PC-9 (cell line): ENCODE results near the gene ZACN. TPM values are rescaled to one million over a fixed set of nuclear protein-coding genes. Genes with fewer than 3 reads are reported as not detected.

Experiments
- BruUV-seq: library from RNA; stranded (reverse); fragments of 400-500 nt; replicated peaks from 2 replicates; lab custom pipeline; 2021; lab: Mats Ljungman, UMichigan
- CTCF ChIA-PET: fragments of 300-600 bp; sonication (Branson Sonifier 250); formaldehyde crosslinking; loops from one replicate; lab custom pipeline; 2022; ENCODE audit warnings: antibody characterized with exemption; lab: Charles Lee
- POLR2A ChIA-PET: fragments of 300-600 bp; sonication (Branson Sonifier 250); formaldehyde crosslinking; loops from one replicate; lab custom pipeline; 2022; ENCODE audit warnings: antibody characterized with exemption; ENCODE audit not compliant: unreplicated experiment; lab: Charles Lee
- DNase-seq, 2 experiments: peaks; one replicate each; pipeline versions ENCODE4 v3.0.0 to v3.0.0-alpha.2; 2015 to 2022; ENCODE audit warnings: mixed read lengths in 1 of 2
- H2AFZ ChIP-seq: fragments of 200-600 bp; sonication (generic); 2 replicates; pipeline ENCODE4 v1.8.1; 2017; ENCODE audit warnings: antibody characterized with exemption
- H3F3A ChIP-seq: fragments of 200-600 bp; sonication (generic); 2 replicates; pipeline ENCODE4 v1.8.1; 2017; ENCODE audit warnings: antibody characterized with exemption, mild to moderate bottlenecking, low read depth; ENCODE audit not compliant: insufficient read depth
- H3K27ac ChIP-seq: fragments of 200-600 bp; sonication (generic); 2 replicates; pipeline ENCODE4 v1.6.1; 2016; ENCODE audit warnings: mixed run types
- H3K27me3 ChIP-seq: fragments of 200-600 bp; sonication (generic); 2 replicates; pipeline ENCODE4 v1.6.1; 2016; ENCODE audit warnings: low read depth, mixed run types; ENCODE audit not compliant: insufficient read depth
- H3K36me3 ChIP-seq: fragments of 200-600 bp; sonication (generic); 2 replicates; pipeline ENCODE4 v1.6.1; 2016; ENCODE audit warnings: low read depth, mixed run types
- H3K4me1 ChIP-seq: fragments of 200-600 bp; sonication (generic); replicated peaks from 2 replicates; pipeline ENCODE4 v1.6.1; 2016; ENCODE audit warnings: mixed run types; ENCODE audit not compliant: insufficient read depth
- H3K4me2 ChIP-seq: fragments of 200-600 bp; sonication (generic); 2 replicates; pipeline ENCODE4 v1.6.1; 2017; ENCODE audit warnings: mixed run types
- H3K4me3 ChIP-seq: fragments of 200-600 bp; sonication (generic); 2 replicates; pipeline ENCODE4 v1.6.1; 2016; ENCODE audit warnings: mixed run types
- H3K79me2 ChIP-seq: fragments of 200-600 bp; sonication (generic); 2 replicates; pipeline ENCODE4 v1.6.1; 2017; ENCODE audit warnings: low read depth, mixed run types
- H3K9me2 ChIP-seq: fragments of 200-600 bp; sonication (generic); 2 replicates; pipeline ENCODE4 v1.8.1; 2017; ENCODE audit warnings: mild to moderate bottlenecking; ENCODE audit not compliant: insufficient read depth
- H3K9me3 ChIP-seq: fragments of 200-600 bp; sonication (generic); 2 replicates; pipeline ENCODE4 v1.8.1; 2016; ENCODE audit warnings: low read depth; ENCODE audit not compliant: insufficient read depth
- H4K20me1 ChIP-seq: fragments of 200-600 bp; sonication (generic); 2 replicates; pipeline ENCODE4 v1.8.1; 2017; ENCODE audit not compliant: insufficient read depth
- EZH2 ChIP-seq: fragments of 200-600 bp; sonication (generic); IDR thresholded peaks from 2 replicates; pipeline ENCODE4 v1.8.0; 2017; ENCODE audit warnings: antibody characterized with exemption, low read depth
- intact Hi-C: fragments of 100-400 bp; cut with micrococcal nuclease; formaldehyde crosslinking; loops from one replicate; pipeline ENCODE4 v1.10.0; 2022; ENCODE audit not compliant: unreplicated experiment
- total RNA-seq: library from RNA; stranded (reverse); gene quantifications from 2 replicates; pipeline ENCODE4 v1.2.3, GENCODE V29; 2021
- TF ChIP-seq, protein P1 (sequence below): fragments of 200-600 bp; sonication (generic); conservative IDR thresholded peaks from 2 replicates; pipeline ENCODE4 v1.6.1; 2017; ENCODE audit warnings: mixed run types, antibody characterized with exemption, mild to moderate bottlenecking, moderate library complexity

Gene ZACN
- total RNA-seq, 1 experiment from 2014 or later: not detected

DNA sequence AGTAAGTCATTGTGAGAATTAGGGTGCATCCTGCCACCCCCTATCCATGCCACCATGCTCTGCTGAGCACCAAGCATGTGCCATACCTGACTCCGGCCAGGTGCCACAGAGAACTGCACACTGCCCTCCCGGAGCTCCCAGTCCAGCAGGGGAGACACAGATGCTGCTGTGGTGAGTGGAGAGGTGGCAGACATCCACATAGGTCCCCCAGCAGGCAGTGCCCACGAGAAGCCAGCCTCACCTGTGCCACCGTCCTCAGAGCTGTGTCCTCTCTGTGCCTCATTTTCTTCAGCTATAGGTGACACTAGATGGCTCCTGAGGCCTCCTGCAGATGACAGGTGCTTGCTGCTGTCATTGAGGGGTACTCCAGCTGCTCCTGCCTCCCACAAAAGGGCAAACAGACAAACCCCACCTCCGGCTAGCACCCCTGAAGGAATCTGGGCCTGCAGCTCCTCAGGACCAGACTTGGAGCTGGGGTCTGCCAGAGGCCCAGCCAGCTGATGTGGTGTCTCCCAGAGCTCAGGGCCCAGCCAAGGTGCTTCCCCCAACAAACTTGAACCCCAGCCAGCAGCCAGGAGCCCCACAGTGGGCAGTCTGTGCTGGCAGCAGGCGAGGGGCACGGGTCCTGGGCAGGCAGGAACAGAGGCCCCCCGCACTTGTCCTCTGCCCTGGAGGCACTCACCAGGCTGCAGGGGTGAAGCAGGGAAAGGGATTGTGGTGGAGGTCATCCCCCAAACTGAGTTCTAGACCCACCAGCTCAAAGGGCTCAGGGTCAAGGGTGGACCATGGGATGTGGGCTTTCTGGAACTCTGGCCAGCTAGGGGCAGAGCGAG is 45.0 kb downstream of the ZACN start:
- no peak overlapping the region for H3K4me2 ChIP-seq
- H3K4me3 ChIP-seq: no peak overlapping the region
- H3K9me3 ChIP-seq: no peaks in the 10 kb centered on the region
- no peak for DNase-seq
- H4K20me1 ChIP-seq: no peaks in the 10 kb centered on the region
- POLR2A ChIA-PET: interaction anchor here (1.2 kb wide), 1 partner anchor 23 kb away, joined by 7 read pairs; no protein-coding TSS in a partner anchor
- H3K4me1 ChIP-seq: no peaks in the 10 kb centered on the region
- H3F3A ChIP-seq: no peaks in the 10 kb centered on the region; the same call in 1 of the 2 replicates
- H3K27ac ChIP-seq: no peak overlapping the region
- no peaks in the 10 kb centered on the region for H3K9me2 ChIP-seq
- intact Hi-C loops: loop anchor here (1.0 to 5.0 kb wide), 2 partner anchors 58 to 217 kb away; no protein-coding TSS in a partner anchor
- CTCF ChIA-PET: interaction anchor here (0.6 to 1.2 kb wide), 8 partner anchors 9 to 242 kb away, joined by 3 to 16 read pairs (median 5); no protein-coding TSS in a partner anchor
- no TSS peak for BruUV-seq
- no peak overlapping the region for H2AFZ ChIP-seq
- TF ChIP-seq, protein P1, sequence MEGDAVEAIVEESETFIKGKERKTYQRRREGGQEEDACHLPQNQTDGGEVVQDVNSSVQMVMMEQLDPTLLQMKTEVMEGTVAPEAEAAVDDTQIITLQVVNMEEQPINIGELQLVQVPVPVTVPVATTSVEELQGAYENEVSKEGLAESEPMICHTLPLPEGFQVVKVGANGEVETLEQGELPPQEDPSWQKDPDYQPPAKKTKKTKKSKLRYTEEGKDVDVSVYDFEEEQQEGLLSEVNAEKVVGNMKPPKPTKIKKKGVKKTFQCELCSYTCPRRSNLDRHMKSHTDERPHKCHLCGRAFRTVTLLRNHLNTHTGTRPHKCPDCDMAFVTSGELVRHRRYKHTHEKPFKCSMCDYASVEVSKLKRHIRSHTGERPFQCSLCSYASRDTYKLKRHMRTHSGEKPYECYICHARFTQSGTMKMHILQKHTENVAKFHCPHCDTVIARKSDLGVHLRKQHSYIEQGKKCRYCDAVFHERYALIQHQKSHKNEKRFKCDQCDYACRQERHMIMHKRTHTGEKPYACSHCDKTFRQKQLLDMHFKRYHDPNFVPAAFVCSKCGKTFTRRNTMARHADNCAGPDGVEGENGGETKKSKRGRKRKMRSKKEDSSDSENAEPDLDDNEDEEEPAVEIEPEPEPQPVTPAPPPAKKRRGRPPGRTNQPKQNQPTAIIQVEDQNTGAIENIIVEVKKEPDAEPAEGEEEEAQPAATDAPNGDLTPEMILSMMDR: no peak
- TF ChIP-seq EZH2: no peak
- H3K36me3 ChIP-seq: no peaks in the 10 kb centered on the region
- H3K27me3 ChIP-seq: no peaks in the 10 kb centered on the region
- H3K79me2 ChIP-seq: no peaks in the 10 kb centered on the region

DNA sequence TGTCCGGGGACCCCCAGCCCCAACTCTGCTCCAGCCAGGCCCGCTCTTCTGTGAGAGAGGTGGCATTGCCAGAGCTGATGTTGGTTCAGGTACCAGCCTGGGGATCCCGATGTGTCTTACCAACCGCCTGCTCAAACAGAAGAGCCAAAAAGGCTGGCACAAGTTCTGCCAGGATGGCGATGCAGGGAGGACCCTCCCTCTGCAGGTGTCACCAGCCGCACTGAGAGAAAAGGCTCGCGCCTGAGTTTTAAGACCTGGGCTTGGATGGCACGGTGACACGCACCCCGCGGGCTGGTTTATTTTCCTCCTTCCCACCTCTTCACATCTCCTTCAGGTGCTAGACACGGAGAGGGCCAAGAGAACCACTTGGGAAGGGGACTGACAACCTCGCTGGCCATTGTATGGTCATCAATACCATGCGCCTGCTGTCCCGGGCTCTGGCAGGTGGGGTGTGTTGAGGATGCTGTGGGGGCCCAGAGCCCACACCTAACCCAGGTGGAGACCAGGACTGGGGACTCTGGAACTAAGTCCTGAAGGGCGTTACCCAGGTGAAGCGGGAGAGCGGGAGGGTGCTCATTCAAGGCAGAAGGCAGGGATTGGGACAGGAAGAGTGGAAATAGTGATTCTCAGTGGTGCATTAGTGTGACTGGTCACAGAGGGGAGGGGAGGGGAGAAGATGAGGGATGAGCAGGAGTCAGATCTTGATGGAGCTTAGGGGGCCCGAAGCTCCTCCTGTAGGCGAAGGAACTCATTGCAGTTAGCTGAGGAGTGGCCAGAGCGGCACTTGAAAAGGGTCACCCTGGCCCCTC is 45.8 kb downstream of the ZACN start:
- Histone ChIP-seq H3K4me2 (no peak overlapping the region), H3K27ac (no peak overlapping the region), H3K4me3 (no peak overlapping the region), H3K4me1 (no peaks in the 10 kb centered on the region), H3F3A (no peaks in the 10 kb centered on the region; the same call in 1 of the 2 replicates), H3K36me3 (no peaks in the 10 kb centered on the region), H3K9me2 (no peaks in the 10 kb centered on the region), H3K79me2 (no peaks in the 10 kb centered on the region), H3K27me3 (no peaks in the 10 kb centered on the region), H4K20me1 (no peaks in the 10 kb centered on the region), H3K9me3 (no peaks in the 10 kb centered on the region), H2AFZ (no peak overlapping the region)
- CTCF ChIA-PET: interaction anchor here (1.2 kb wide), 1 partner anchor 8 kb away, joined by 8 read pairs; no protein-coding TSS in a partner anchor
- DNase-seq: no peak
- intact Hi-C loops: loop anchor here (5.0 kb wide), 1 partner anchor 217 kb away; no protein-coding TSS in a partner anchor
- TF ChIP-seq EZH2: no peak
- TF ChIP-seq, protein P1: no peak
- POLR2A ChIA-PET: interaction anchor here (1.2 kb wide), 1 partner anchor 22 kb away, joined by 7 read pairs; no protein-coding TSS in a partner anchor
- BruUV-seq: no TSS peak

DNA sequence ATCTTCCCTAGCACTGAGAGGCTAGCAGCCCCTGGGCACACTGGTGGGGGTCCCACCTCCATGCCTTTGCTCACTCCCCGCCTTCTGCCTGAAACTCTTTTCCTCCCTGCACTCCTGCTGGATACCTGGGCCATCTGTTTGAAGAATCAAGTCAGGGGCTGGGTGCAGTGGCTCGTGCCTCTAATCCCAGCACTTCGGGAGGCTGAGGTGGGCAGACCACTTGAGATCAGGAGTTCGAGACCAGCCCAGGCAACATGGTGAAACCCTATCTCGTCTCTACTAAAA is 46.4 kb downstream of the ZACN start:
- DNase-seq: no peak
- intact Hi-C loops: no loop called here
- H4K20me1 ChIP-seq: no peaks in the 10 kb centered on the region
- no peaks in the 10 kb centered on the region for H3K9me3 ChIP-seq
- no peaks in the 10 kb centered on the region for H3K27me3 ChIP-seq
- H3K9me2 ChIP-seq: no peaks in the 10 kb centered on the region
- CTCF ChIA-PET: no interaction called here
- no peaks in the 10 kb centered on the region; the same call in 1 of the 2 replicates for H3F3A ChIP-seq
- H3K27ac ChIP-seq: no peak overlapping the region
- no peaks in the 10 kb centered on the region for H3K36me3 ChIP-seq
- H3K4me3 ChIP-seq: no peak overlapping the region
- no peaks in the 10 kb centered on the region for H3K4me1 ChIP-seq
- no peak overlapping the region for H3K4me2 ChIP-seq
- H3K79me2 ChIP-seq: no peaks in the 10 kb centered on the region
- no peak overlapping the region for H2AFZ ChIP-seq
- no TSS peak for BruUV-seq
- TF ChIP-seq, protein P1: no peak
- no peak for TF ChIP-seq EZH2
- POLR2A ChIA-PET: interaction anchor here (0.7 kb wide), 1 partner anchor 20 kb away, joined by 5 read pairs; no protein-coding TSS in a partner anchor
